H1 (cell line): ENCODE results near the gene RNF44. TPM values are rescaled to one million over a fixed set of nuclear protein-coding genes. Genes with fewer than 3 reads are reported as not detected.

Experiments
- CTCF ChIA-PET: fragments of 300-600 bp; sonication (Branson Sonifier 250); formaldehyde crosslinking; loops from one replicate; lab custom pipeline; 2021; ENCODE audit not compliant: partially characterized antibody; lab: Charles Lee
- POLR2A ChIA-PET: fragments of 300-600 bp; sonication (Branson Sonifier 250); formaldehyde crosslinking; loops from one replicate; lab custom pipeline; 2021; ENCODE audit warnings: inconsistent platforms; ENCODE audit not compliant: partially characterized antibody; lab: Charles Lee
- DNase-seq, 2 experiments: peaks; one replicate each; pipeline versions ENCODE4 v3.0.0 to v3.0.0-alpha.2; 2010 to 2022; ENCODE audit warnings: low spot score in 2 of 2, low read depth in 1 of 2, mixed read lengths in 1 of 2
- FAIRE-seq: peaks from 2 replicates; lab custom pipeline; 2011; peaks lifted over from hg19 to GRCh38; lab: Jason Lieb, UNC
- H2AFZ ChIP-seq: 2 replicates; pipeline ENCODE4 v1.8.1; 2012; ENCODE audit warnings: low read length, inconsistent platforms
- H2AK5ac ChIP-seq: 2 replicates; pipeline ENCODE4 v1.6.1; 2013; ENCODE audit warnings: low read depth, low read length
- H2BK120ac ChIP-seq: replicated peaks from 2 replicates; pipeline ENCODE3; 2013; ENCODE audit warnings: low read depth, low read length, inconsistent platforms
- H2BK12ac ChIP-seq: 2 replicates; pipeline ENCODE4 v1.6.1; 2013; ENCODE audit warnings: low read depth, low read length
- H2BK15ac ChIP-seq: 2 replicates; pipeline ENCODE4 v1.6.1; 2013; ENCODE audit warnings: low read length
- H2BK20ac ChIP-seq: 2 replicates; pipeline ENCODE4 v1.6.1; 2013; ENCODE audit warnings: low read length
- H2BK5ac ChIP-seq: 2 replicates; pipeline ENCODE4 v1.6.1; 2013; ENCODE audit warnings: low read depth, low read length
- H3K14ac ChIP-seq: 2 replicates; pipeline ENCODE4 v1.6.1; 2013; ENCODE audit warnings: inconsistent platforms; ENCODE audit not compliant: insufficient read length
- H3K18ac ChIP-seq: 2 replicates; pipeline ENCODE4 v1.6.1; 2013; ENCODE audit warnings: low read length; ENCODE audit errors: extremely low read depth
- H3K23ac ChIP-seq: 2 replicates; pipeline ENCODE4 v1.6.1; 2013; ENCODE audit warnings: inconsistent platforms; ENCODE audit not compliant: insufficient read length
- H3K23me2 ChIP-seq: 2 replicates; pipeline ENCODE4 v1.6.1; 2013; ENCODE audit warnings: low read depth, low read length
- H3K27ac ChIP-seq: 2 replicates; pipeline ENCODE4 v1.6.1; 2011; ENCODE audit warnings: low read depth, low read length, inconsistent platforms
- H3K27me3 ChIP-seq, 4 experiments: replicated peaks in 1 of 4; 1 replicate in 1 of 4; 2 replicates in 3 of 4; pipeline versions ENCODE4 v1.6.1 to v1.8.1; 2011 to 2013; ENCODE audit warnings: low read length in 3 of 4, mild to moderate bottlenecking in 3 of 4, inconsistent platforms in 2 of 4, mixed read lengths in 2 of 4, moderate library complexity in 1 of 4; ENCODE audit not compliant: control insufficient read depth in 3 of 4, insufficient read depth in 3 of 4; ENCODE audit errors: extremely low read depth in 1 of 4
- H3K36me3 ChIP-seq, 4 experiments: 2 replicates each; pipeline versions ENCODE4 v1.6.1 to v1.8.1; 2011 to 2013; ENCODE audit warnings: mild to moderate bottlenecking in 4 of 4, low read length in 3 of 4, moderate library complexity in 2 of 4, control low read depth in 1 of 4, inconsistent platforms in 1 of 4; ENCODE audit not compliant: insufficient read depth in 4 of 4, control insufficient read depth in 2 of 4
- H3K4ac ChIP-seq: replicated peaks from 2 replicates; pipeline ENCODE3; 2013; ENCODE audit warnings: low read length, low read depth, mixed read lengths, inconsistent platforms; ENCODE audit not compliant: insufficient read length
- H3K4me1 ChIP-seq, 4 experiments: replicated peaks in 1 of 4; 1 replicate in 1 of 4; 2 replicates in 3 of 4; pipeline versions ENCODE4 v1.6.1 to v1.8.1; 2011 to 2013; ENCODE audit warnings: low read length in 3 of 4, inconsistent platforms in 2 of 4, mixed read lengths in 1 of 4; ENCODE audit not compliant: insufficient read depth in 4 of 4, control insufficient read depth in 3 of 4
- H3K4me2 ChIP-seq, 2 experiments: 2 replicates each; pipeline versions ENCODE4 v1.6.1 to v1.8.1; 2011 to 2013; ENCODE audit warnings: low read depth in 2 of 2, low read length in 2 of 2, control low read depth in 1 of 2, inconsistent platforms in 1 of 2, mild to moderate bottlenecking in 1 of 2; ENCODE audit not compliant: insufficient read depth in 1 of 2
- H3K4me3 ChIP-seq, 4 experiments: fragments of 200-600, 300-600 bp in 1 of 4; sonication (generic), shearing (Covaris generic), sonication (Bioruptor Twin) in 1 of 4; 2 replicates each; pipeline versions ENCODE4 v1.5.1 to v1.8.1; 2011 to 2016; ENCODE audit warnings: low read length in 4 of 4, low read depth in 3 of 4, control low read depth in 2 of 4, inconsistent platforms in 2 of 4, mild to moderate bottlenecking in 2 of 4, mixed read lengths in 1 of 4, moderate library complexity in 1 of 4; ENCODE audit not compliant: insufficient read depth in 2 of 4; ENCODE audit errors: extremely low read depth in 1 of 4
- H3K56ac ChIP-seq: replicated peaks from 2 replicates; pipeline ENCODE3; 2013; ENCODE audit warnings: low read depth, mild to moderate bottlenecking, mixed read lengths, low read length, inconsistent platforms; ENCODE audit not compliant: insufficient read length
- H3K79me1 ChIP-seq: 2 replicates; pipeline ENCODE4 v1.6.1; 2013; ENCODE audit warnings: low read depth, low read length, control low read depth
- H3K79me2 ChIP-seq, 2 experiments: 2 replicates each; pipeline versions ENCODE4 v1.6.1 to v1.8.1; 2012 to 2013; ENCODE audit warnings: low read length in 2 of 2, mild to moderate bottlenecking in 2 of 2, inconsistent platforms in 1 of 2; ENCODE audit not compliant: insufficient read depth in 2 of 2, control insufficient read depth in 1 of 2
- H3K9ac ChIP-seq, 4 experiments: replicated peaks in 1 of 4; 1 replicate in 1 of 4; 2 replicates in 3 of 4; pipeline versions ENCODE4 v1.6.1 to v1.8.1; 2011 to 2013; ENCODE audit warnings: low read depth in 3 of 4, low read length in 3 of 4, control low read depth in 2 of 4, mild to moderate bottlenecking in 2 of 4, moderate library complexity in 2 of 4, inconsistent platforms in 1 of 4; ENCODE audit errors: extremely low read depth in 1 of 4
- H3K9me3 ChIP-seq, 2 experiments: 2 replicates each; pipeline versions ENCODE4 v1.6.1 to v1.8.1; 2012 to 2013; ENCODE audit warnings: mild to moderate bottlenecking in 2 of 2, moderate library complexity in 2 of 2, control low read depth in 1 of 2, inconsistent platforms in 1 of 2, low read depth in 1 of 2, low read length in 1 of 2, mixed read lengths in 1 of 2; ENCODE audit not compliant: insufficient read depth in 2 of 2
- H4K20me1 ChIP-seq, 2 experiments: replicated peaks in 1 of 2; 2 replicates each; pipeline versions ENCODE3 to v1.8.1; 2011 to 2013; ENCODE audit warnings: inconsistent platforms in 2 of 2, low read length in 2 of 2, mild to moderate bottlenecking in 1 of 2; ENCODE audit not compliant: insufficient read depth in 2 of 2, control insufficient read depth in 1 of 2
- H4K5ac ChIP-seq: 2 replicates; pipeline ENCODE4 v1.6.1; 2013; ENCODE audit warnings: low read length, low read depth, mixed read lengths, inconsistent platforms; ENCODE audit not compliant: insufficient read length
- H4K8ac ChIP-seq: 2 replicates; pipeline ENCODE4 v1.8.0; 2013; ENCODE audit warnings: mild to moderate bottlenecking, moderate library complexity, low read length, inconsistent platforms; ENCODE audit not compliant: insufficient read depth; ENCODE audit errors: extremely low read depth
- H4K91ac ChIP-seq: replicated peaks from 2 replicates; pipeline ENCODE3; 2013; ENCODE audit warnings: low read length, mixed read lengths, inconsistent platforms; ENCODE audit not compliant: insufficient read length
- CHD2 ChIP-seq: IDR thresholded peaks from 2 replicates; pipeline ENCODE4 v1.6.1; 2012; ENCODE audit warnings: low read length, improper control_type of control experiment
- CREB1 ChIP-seq: IDR thresholded peaks from 2 replicates; pipeline ENCODE4 v1.6.1; 2012; ENCODE audit warnings: inconsistent platforms
- EP300 ChIP-seq, 2 experiments: IDR thresholded peaks; 1 replicate in 1 of 2; 2 replicates in 1 of 2; pipeline ENCODE4 v1.6.1; 2011 to 2012; ENCODE audit warnings: low read depth in 2 of 2, low read length in 2 of 2, mild to moderate bottlenecking in 2 of 2, borderline replicate concordance in 1 of 2, inconsistent platforms in 1 of 2, moderate library complexity in 1 of 2
- SIN3A ChIP-seq, 2 experiments: IDR thresholded peaks in 1 of 2; conservative IDR thresholded peaks in 1 of 2; 2 replicates each; pipeline ENCODE4 v1.6.1; 2011 to 2012; ENCODE audit warnings: low read length in 2 of 2, improper control_type of control experiment in 1 of 2, low read depth in 1 of 2, mild to moderate bottlenecking in 1 of 2
- TEAD4 ChIP-seq: IDR thresholded peaks from 2 replicates; pipeline ENCODE4 v1.6.1; 2012; ENCODE audit warnings: low read depth, low read length, inconsistent platforms, mixed read lengths
- WGBS, 2 experiments: shearing (Covaris generic) in 1 of 2; methylation state at CpG; one replicate each; pipeline versions ENCODE4 v1.1.6 to v1.1.7; 2013 to 2015; ENCODE audit warnings: low lambda C conversion rate in 2 of 2, mixed read lengths in 2 of 2, inconsistent platforms in 1 of 2, low coverage in 1 of 2, missing lambda C conversion rate in 1 of 2; ENCODE audit not compliant: insufficient replicate concordance in 2 of 2, insufficient coverage in 1 of 2, insufficient read length in 1 of 2; ENCODE audit errors: extremely low coverage in 1 of 2, missing lambda C conversion rate in 1 of 2; 5-methylcytosine and 5-hydroxymethylcytosine counted together
- polyA plus RNA-seq, 7 experiments: library from polyadenylated mRNA; depleted of rRNA in 3 of 7; stranded (reverse) in 5 of 7; unstranded in 2 of 7; fragments of >200 nt in 5 of 7; fragments of 200-250 nt in 2 of 7; gene quantifications; 1 replicate in 5 of 7; 2 replicates in 1 of 7; 4 replicates in 1 of 7; pipeline versions ENCODE4 v1.2.1 to v1.2.3, GENCODE V29; 2011 to 2013; ENCODE audit warnings: missing spikeins in 2 of 7, mixed read lengths in 2 of 7
- total RNA-seq: library from RNA; stranded (reverse); fragmentation: NEBNext Ultra II Directional; extraction: Animal tissue kit (Norgen Biotek cat#: 25700); gene quantifications from 2 replicates; pipeline ENCODE4 v1.2.1, GENCODE V29; 2021
- TF ChIP-seq, protein P1 (sequence below), 3 experiments: IDR thresholded peaks; 1 replicate in 2 of 3; 2 replicates in 1 of 3; pipeline versions ENCODE4 v1.5.1 to v1.6.1; 2011; ENCODE audit warnings: low read length in 3 of 3, mild to moderate bottlenecking in 3 of 3, inconsistent platforms in 2 of 3, low read depth in 1 of 3, moderate library complexity in 1 of 3; ENCODE audit not compliant: insufficient read depth in 1 of 3; ENCODE audit errors: control extremely low read depth in 1 of 3
- TF ChIP-seq, protein P2 (sequence below): IDR thresholded peaks from 2 replicates; pipeline ENCODE4 v1.6.1; 2011; ENCODE audit warnings: low read length, improper control_type of control experiment
- TF ChIP-seq, protein P3 (sequence below): IDR thresholded peaks from 2 replicates; pipeline ENCODE4 v1.6.1; 2012; ENCODE audit warnings: inconsistent platforms

RNF44 gene
- total and polyA plus RNA-seq, 2 of the 8 experiments (the other 6 are each of a cell fraction or from before 2014, with no cell fraction given), result 54.7 to 164 TPM

DNA sequence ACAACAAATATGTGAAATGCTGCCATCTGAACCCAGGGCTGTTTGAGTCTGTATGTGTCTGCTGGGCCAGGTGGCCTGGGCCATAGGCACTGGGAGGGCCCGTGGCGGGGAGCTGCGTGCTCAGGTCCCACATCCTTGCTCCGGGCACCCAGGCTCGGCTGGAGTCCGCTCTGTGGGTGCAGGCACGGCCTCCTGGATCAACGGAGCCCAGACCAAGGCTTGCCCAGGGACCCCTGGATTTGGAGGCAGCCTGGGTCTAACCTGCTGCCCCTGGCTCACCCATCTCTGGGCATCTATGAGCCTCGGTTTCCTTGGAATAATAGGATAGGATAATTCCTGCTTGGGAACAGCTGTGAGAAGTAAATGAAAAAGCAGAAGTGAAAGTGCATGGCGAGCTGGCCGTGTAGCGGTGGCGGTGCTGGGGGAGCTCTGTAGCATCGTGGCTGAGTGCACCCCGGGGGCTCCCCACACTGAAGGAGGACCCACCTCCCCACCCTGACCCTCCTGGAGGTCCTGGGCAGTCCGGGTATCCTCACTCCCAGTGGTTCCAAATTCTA lies 13.2 kb upstream of the RNF44 start:
- Histone ChIP-seq H3K4me2 (no peak overlapping the region), H3K23ac (no peak overlapping the region), H3K23me2 (no peaks in the 10 kb centered on the region), H4K91ac (no peak overlapping the region), H3K79me2 (no peaks in the 10 kb centered on the region), H3K36me3 (no peaks in the 10 kb centered on the region), H4K5ac (no peak overlapping the region), H2BK15ac (no peak overlapping the region), H3K4ac (no peak overlapping the region), H3K9ac (no peak overlapping the region), H2BK120ac (no peak overlapping the region), H3K79me1 (no peaks in the 10 kb centered on the region), H3K56ac (no peak overlapping the region), H3K27ac (no peak overlapping the region), H3K14ac (no peak overlapping the region), H2BK5ac (no peak overlapping the region), H4K8ac (peak overlapping the region; percentile 41; the same call in 1 of the 2 replicates), H4K20me1 (peaks cover 0 to 1% of the 10 kb centered on the region in 2 experiments), H2BK20ac (no peak overlapping the region), H2BK12ac (no peak overlapping the region), H2AK5ac (no peak overlapping the region), H3K4me1 (peaks cover 0 to 11% (median 4%) of the 10 kb centered on the region in 4 experiments; a peak in 3 of 7 replicates), H3K27me3 (no peaks in the 10 kb centered on the region), H3K9me3 (no peaks in the 10 kb centered on the region), H3K4me3 (no peak overlapping the region), H2AFZ (no peak overlapping the region), H3K18ac (no peak overlapping the region)
- POLR2A ChIA-PET, result interaction anchor here (1.2 to 6.9 kb wide), 4 partner anchors 11 to 22 kb away, joined by 3 to 63 read pairs (median 4); partner anchors contain the start of gene RNF44
- DNase-seq (no peak), FAIRE-seq (no peak)
- 85% methylated on average over 16 of the region's 16 CpGs; no CpG with 5 or more reads in 1 of the 2 experiments for WGBS, 2 experiments
- CTCF ChIA-PET, result interaction anchor here (1.5 to 2.9 kb wide), 4 partner anchors 11 to 46 kb away, joined by 3 to 16 read pairs (median 12); no protein-coding TSS in a partner anchor
- TF ChIP-seq EP300 (IDR thresholded peaks at IDR 0.05; ENCODE audit: borderline replicate concordance in 1 of 2, low read depth in 2 of 2, low read length in 2 of 2), result no peak
- TF ChIP-seq, protein P1, sequence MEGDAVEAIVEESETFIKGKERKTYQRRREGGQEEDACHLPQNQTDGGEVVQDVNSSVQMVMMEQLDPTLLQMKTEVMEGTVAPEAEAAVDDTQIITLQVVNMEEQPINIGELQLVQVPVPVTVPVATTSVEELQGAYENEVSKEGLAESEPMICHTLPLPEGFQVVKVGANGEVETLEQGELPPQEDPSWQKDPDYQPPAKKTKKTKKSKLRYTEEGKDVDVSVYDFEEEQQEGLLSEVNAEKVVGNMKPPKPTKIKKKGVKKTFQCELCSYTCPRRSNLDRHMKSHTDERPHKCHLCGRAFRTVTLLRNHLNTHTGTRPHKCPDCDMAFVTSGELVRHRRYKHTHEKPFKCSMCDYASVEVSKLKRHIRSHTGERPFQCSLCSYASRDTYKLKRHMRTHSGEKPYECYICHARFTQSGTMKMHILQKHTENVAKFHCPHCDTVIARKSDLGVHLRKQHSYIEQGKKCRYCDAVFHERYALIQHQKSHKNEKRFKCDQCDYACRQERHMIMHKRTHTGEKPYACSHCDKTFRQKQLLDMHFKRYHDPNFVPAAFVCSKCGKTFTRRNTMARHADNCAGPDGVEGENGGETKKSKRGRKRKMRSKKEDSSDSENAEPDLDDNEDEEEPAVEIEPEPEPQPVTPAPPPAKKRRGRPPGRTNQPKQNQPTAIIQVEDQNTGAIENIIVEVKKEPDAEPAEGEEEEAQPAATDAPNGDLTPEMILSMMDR (IDR thresholded peaks at IDR 0.05; ENCODE audit: control extremely low read depth in 1 of 3, insufficient read depth in 1 of 3, low read depth in 1 of 3, low read length in 3 of 3), result no peak
- TF ChIP-seq, protein P2, sequence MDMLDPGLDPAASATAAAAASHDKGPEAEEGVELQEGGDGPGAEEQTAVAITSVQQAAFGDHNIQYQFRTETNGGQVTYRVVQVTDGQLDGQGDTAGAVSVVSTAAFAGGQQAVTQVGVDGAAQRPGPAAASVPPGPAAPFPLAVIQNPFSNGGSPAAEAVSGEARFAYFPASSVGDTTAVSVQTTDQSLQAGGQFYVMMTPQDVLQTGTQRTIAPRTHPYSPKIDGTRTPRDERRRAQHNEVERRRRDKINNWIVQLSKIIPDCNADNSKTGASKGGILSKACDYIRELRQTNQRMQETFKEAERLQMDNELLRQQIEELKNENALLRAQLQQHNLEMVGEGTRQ, result no peak
- TF ChIP-seq, protein P3, sequence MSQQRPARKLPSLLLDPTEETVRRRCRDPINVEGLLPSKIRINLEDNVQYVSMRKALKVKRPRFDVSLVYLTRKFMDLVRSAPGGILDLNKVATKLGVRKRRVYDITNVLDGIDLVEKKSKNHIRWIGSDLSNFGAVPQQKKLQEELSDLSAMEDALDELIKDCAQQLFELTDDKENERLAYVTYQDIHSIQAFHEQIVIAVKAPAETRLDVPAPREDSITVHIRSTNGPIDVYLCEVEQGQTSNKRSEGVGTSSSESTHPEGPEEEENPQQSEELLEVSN, result no peak
- no peak for TF ChIP-seq CREB1
- TF ChIP-seq CHD2, result no peak
- TF ChIP-seq TEAD4, result no peak
- TF ChIP-seq SIN3A (conservative IDR thresholded peaks at IDR 0.05 in 1 of 2, IDR thresholded peaks at IDR 0.05 in 1 of 2; ENCODE audit: low read depth in 1 of 2, low read length in 2 of 2), result no peak
